ENCODE data around the gene IMMP2L. TPM values are rescaled to one million over a fixed set of nuclear protein-coding genes. Genes with fewer than 3 reads are reported as not detected.

The IMMP2L gene
- total RNA-seq, 1 donor from 2014 or later: 16.7 TPM

DNA sequence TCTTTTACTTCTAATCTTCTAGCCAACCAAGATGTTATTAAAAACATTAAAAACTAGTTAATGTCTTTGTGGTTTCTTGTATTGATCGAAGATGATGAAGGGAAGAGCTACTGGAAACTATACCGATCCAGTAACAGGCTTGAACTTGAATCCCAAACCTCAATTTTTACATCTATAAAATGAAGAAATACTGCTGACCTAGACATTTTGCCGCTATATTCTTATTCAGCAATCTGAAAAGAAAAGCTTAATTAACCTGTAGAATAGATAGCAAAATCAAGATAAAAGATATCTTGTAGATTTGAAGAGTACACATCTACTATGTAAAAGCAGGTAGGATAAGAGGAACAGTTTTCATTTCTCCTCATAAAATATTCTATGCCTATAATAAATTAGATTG, 797.4 kb downstream of the IMMP2L start:
- intact Hi-C loops (cut with micrococcal nuclease): no loop called here
- Mint-ChIP-seq H3K4me1 (no peaks in the 10 kb centered on the region), H3K27ac (no peak overlapping the region), H3K9me3 (no peaks in the 10 kb centered on the region), H3K27me3 (peaks cover 1% of the 10 kb centered on the region), H3K36me3 (ENCODE audit: low read depth) (no peaks in the 10 kb centered on the region), H3K4me3 (no peak overlapping the region)
- no peak for DNase-seq

DNA sequence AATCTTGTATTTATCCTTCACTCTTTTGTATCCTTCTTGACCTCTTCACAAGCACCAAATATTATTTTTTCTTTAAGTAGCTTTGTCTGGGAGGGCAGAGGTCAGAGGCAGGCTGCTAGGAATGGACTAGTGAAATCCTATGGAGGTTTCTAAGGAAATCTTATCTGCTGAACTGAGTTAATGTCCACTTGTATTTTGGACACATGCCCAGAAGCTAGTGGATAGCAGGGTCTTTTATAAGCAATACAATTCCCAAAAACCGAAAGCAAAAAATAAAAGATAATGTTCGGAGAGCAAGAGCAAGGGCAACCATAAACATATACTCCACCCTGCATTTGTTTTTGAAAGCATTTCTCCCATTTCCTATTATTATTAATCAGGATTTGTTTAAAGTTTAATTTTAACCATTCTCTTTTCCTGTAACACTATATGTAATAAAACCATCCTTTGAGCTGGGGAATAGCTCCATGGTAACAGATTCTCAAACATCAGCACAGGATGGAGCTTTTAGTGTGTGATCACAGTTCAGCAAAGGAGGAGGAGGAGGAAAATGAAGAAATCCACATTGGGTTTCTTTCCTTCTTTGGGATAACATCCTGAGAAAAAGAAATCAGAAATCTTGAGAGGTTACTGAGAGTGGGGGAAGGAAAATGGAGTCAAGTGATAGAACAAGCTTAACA, 799.6 kb downstream of the IMMP2L start:
- Mint-ChIP-seq H3K4me3 (no peak overlapping the region), H3K27ac (no peak overlapping the region)

DNA sequence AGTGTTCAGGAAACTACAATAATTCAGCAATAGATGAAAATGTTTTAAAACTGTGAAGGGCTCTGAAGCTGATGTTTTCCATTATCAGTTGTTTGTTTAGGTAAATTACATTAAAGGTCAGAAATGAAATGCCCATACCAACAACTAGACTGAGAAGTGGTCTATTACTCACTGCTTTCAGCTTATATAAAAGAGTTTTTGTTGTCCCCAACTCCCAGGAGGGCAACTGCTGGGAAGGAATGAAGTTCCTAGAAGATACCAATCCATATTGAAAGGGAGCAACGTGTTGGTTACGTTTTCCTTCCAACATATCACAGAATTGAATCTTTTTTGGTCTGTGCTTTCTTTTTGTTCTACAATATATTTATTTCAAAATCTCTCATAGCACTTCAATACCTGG, 802.0 kb downstream of the IMMP2L start:
- Mint-ChIP-seq H3K36me3 (ENCODE audit: low read depth) (no peaks in the 10 kb centered on the region), H3K4me1 (no peaks in the 10 kb centered on the region), H3K9me3 (peaks cover 5% of the 10 kb centered on the region), H3K27ac (no peak overlapping the region), H3K4me3 (no peak overlapping the region), H3K27me3 (peaks cover 1% of the 10 kb centered on the region)
- intact Hi-C loops (cut with micrococcal nuclease): no loop called here
- no peak for DNase-seq

More for the DNA sequence above, 799.6 kb downstream of the IMMP2L start:
- H3K4me1 Mint-ChIP-seq: no peaks in the 10 kb centered on the region
- H3K9me3 Mint-ChIP-seq: no peaks in the 10 kb centered on the region
- no peak for DNase-seq
- H3K27me3 Mint-ChIP-seq: peaks cover 1% of the 10 kb centered on the region
- H3K36me3 Mint-ChIP-seq (ENCODE audit: low read depth): no peaks in the 10 kb centered on the region
- intact Hi-C loops (cut with micrococcal nuclease): no loop called here

DNA sequence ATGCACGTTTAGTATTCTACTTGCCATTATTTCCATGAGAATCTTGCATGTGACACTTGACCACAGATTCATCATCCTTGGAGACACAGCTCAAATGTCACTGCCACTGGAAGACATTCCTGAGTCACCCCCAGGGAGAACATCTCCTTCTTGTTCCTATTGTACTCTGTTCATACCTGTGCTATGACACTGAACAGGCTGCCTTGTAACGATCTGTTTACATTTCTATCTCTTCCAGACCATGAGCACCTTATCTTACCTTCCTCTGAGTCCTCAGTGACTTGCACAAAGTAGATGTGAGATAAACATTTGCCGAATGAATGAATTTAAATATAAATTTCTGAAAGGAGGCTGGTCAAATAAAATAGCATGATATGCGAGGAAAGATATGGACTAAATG, 803.2 kb downstream of the IMMP2L start:
- H3K27me3 Mint-ChIP-seq: peaks cover 1% of the 10 kb centered on the region
- intact Hi-C loops (cut with micrococcal nuclease): no loop called here
- no peak overlapping the region for H3K4me3 Mint-ChIP-seq
- peaks cover 5% of the 10 kb centered on the region for H3K9me3 Mint-ChIP-seq
- no peak for DNase-seq
- no peaks in the 10 kb centered on the region for H3K4me1 Mint-ChIP-seq
- no peak overlapping the region for H3K27ac Mint-ChIP-seq
- no peaks in the 10 kb centered on the region for H3K36me3 Mint-ChIP-seq (ENCODE audit: low read depth)

DNA sequence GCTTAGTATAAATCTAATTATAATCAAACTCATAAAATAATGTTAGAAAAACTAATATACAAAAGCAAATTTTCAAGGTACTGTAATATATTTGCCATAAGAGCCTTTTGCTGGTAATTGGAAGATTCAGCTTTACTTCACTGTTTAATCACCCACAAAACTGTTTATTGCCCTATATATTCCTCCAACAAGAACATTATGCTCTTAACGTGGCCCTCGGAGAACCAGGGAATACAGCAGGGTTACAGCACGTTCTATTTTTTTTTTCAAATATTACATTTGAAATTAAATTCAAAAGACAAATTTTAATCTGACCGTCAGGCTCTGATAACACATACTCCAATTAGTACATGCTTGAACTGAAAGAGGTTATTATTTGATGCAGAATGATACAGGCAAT, 807.6 kb downstream of the IMMP2L start:
- Mint-ChIP-seq H3K9me3 (peaks cover 5% of the 10 kb centered on the region), H3K4me3 (no peak overlapping the region)

DNA sequence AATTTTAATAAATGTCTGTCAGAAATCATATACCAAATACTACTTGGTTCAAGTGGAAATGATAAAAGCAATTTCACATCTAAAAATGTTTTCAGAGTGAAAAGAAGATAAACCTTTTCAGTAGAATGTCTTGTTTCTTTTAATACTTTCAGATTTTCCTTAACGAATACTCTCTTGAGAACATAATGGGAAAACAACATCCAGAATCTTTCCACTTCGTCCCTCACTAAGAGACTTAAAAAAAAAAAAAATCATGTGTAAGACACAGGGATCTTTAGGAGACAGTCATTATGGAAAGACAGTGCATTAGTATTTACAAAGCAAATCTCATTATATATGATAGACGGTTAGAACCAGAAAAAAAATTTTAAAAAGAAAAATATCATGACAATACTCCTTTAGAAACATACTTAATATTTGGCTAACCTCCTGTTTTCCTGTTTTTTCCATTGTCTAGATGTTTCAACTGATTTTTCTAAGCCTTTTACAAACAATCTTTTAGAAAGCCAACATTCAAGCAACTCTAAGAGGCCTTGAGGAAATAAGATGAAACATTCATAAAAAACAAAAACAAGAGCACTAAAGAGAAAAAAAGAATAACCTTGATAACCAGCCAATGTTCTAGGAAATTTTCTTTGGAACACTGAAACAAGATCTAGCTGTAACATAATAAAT, 811.2 kb downstream of the IMMP2L start:
- H3K4me3 Mint-ChIP-seq: no peak overlapping the region
- no peaks in the 10 kb centered on the region for H3K36me3 Mint-ChIP-seq (ENCODE audit: low read depth)
- intact Hi-C loops (cut with micrococcal nuclease): no loop called here

More for the DNA sequence above, 807.6 kb downstream of the IMMP2L start:
- no peaks in the 10 kb centered on the region for H3K4me1 Mint-ChIP-seq
- H3K27me3 Mint-ChIP-seq: no peaks in the 10 kb centered on the region
- no peaks in the 10 kb centered on the region for H3K36me3 Mint-ChIP-seq (ENCODE audit: low read depth)
- intact Hi-C loops (cut with micrococcal nuclease): no loop called here
- no peak for DNase-seq
- H3K27ac Mint-ChIP-seq: no peak overlapping the region

DNA sequence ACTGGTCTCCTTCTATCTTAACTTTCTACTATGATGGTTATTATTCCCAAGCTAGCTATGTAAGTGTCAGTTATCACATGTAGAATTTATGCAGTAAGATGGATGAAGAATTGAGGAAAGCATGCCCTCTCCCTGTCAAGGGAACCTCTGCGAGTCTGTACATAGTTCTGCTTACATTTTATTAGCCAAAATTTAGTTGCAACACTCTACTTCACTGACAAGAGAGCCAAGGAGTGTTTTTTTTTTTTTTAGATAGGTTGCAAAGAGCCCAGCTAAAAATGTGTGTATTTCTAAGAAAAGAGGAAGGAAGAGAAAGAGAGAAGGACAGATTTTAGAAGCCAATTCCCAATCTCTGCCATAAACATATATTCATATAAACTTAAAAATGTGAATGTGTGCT, 829.1 kb downstream of the IMMP2L start:
- H3K4me3 Mint-ChIP-seq: no peak overlapping the region
- peaks cover 2% of the 10 kb centered on the region for H3K4me1 Mint-ChIP-seq
- H3K36me3 Mint-ChIP-seq (ENCODE audit: low read depth): peaks cover 5% of the 10 kb centered on the region
- H3K9me3 Mint-ChIP-seq: peaks cover 9% of the 10 kb centered on the region
- H3K27me3 Mint-ChIP-seq: peaks cover 2% of the 10 kb centered on the region
- intact Hi-C loops (cut with micrococcal nuclease): no loop called here
- H3K27ac Mint-ChIP-seq: no peak overlapping the region
- DNase-seq: no peak

More for the DNA sequence above, 811.2 kb downstream of the IMMP2L start:
- H3K9me3 Mint-ChIP-seq: peaks cover 24% of the 10 kb centered on the region
- no peak overlapping the region for H3K27ac Mint-ChIP-seq
- no peaks in the 10 kb centered on the region for H3K4me1 Mint-ChIP-seq
- no peaks in the 10 kb centered on the region for H3K27me3 Mint-ChIP-seq
- no peak for DNase-seq

DNA sequence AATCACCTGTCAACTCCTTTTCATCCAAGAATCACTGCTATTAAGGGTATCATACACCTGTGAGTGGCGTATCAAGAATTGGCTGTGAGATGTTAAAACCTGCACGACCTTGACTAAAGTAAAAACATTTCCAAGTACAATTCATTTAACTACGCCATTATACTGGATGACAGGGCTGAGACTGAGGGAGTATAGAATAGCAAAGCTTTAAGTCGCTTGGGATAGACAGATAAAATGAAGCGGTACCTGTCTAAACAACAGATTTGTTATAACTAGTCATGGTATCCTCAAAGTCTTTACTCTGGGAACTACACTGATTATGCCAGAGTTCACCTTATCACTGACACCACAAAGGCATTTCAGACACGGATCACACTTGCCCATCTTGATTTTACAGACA, 837.5 kb downstream of the IMMP2L start:
- Mint-ChIP-seq H3K27me3 (peaks cover 7% of the 10 kb centered on the region), H3K4me1 (no peaks in the 10 kb centered on the region), H3K36me3 (ENCODE audit: low read depth) (peaks cover 1% of the 10 kb centered on the region), H3K27ac (no peak overlapping the region), H3K4me3 (no peak overlapping the region), H3K9me3 (peaks cover 10% of the 10 kb centered on the region)
- intact Hi-C loops (cut with micrococcal nuclease): no loop called here
- DNase-seq: peak; percentile 16

DNA sequence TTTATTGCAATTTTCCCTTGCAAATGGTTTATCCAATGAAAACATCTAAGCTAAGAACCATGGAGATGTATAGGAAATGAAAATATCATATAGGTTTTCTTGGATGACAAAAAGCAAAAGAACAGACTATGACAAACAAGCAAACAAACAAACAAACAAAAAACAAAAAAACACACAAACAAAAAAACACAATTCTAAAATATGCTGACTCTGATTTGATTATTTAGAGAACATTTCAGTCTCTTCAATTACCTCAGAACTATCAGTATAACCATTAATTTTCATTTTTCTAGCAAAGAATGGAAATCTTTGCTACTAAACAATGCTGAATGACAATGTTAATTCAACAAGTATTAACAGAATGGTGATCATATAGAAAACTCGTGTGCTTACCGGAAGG, 840.9 kb downstream of the IMMP2L start:
- DNase-seq: no peak
- peaks cover 4% of the 10 kb centered on the region for H3K27me3 Mint-ChIP-seq
- H3K9me3 Mint-ChIP-seq: peaks cover 24% of the 10 kb centered on the region
- H3K27ac Mint-ChIP-seq: no peak overlapping the region
- intact Hi-C loops (cut with micrococcal nuclease): no loop called here
- H3K4me3 Mint-ChIP-seq: no peak overlapping the region
- H3K4me1 Mint-ChIP-seq: peaks cover 2% of the 10 kb centered on the region
- H3K36me3 Mint-ChIP-seq (ENCODE audit: low read depth): no peaks in the 10 kb centered on the region

DNA sequence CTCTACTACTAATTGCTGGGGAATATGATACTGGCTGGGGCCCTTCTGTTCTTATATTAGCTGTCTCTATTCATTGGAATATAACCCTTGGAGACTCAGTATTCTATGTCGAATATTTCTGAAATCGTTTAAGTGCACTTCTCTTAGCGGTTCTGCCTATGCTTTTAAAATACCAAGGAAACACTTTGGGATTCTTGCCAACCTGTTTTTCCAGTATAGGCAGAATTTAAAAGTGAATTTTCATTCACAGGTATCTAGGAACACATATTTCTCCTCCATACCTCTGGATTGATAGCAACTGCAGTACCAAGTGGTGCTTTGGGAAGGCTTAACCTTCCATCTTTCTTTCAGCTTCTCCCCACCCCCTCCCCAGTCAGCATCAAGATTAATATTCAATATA, 841.7 kb downstream of the IMMP2L start:
- Mint-ChIP-seq H3K36me3 (ENCODE audit: low read depth) (no peaks in the 10 kb centered on the region), H3K27ac (no peak overlapping the region), H3K27me3 (peaks cover 4% of the 10 kb centered on the region), H3K4me1 (peaks cover 2% of the 10 kb centered on the region), H3K4me3 (no peak overlapping the region), H3K9me3 (peaks cover 24% of the 10 kb centered on the region)
- intact Hi-C loops (cut with micrococcal nuclease): no loop called here
- no peak for DNase-seq

DNA sequence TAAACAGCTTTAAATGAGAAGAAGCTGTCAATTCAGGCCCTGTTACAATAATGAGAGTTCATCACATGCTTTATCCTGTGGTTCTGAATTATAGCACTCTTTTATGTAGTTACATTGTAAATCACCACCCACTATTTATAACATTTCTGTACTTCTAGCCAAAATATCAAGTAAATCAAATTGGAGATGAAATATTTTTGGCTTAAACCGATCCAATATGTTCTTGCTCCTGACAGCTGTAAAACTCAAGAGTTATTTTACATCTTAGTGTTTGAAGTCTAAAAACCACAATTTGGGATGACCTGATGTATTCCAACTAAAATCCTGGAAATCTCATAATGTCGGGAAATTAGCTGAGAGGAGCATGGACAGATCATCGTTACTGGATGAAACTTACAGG, 842.6 kb downstream of the IMMP2L start:
- Mint-ChIP-seq H3K4me3 (no peak overlapping the region), H3K36me3 (ENCODE audit: low read depth) (no peaks in the 10 kb centered on the region), H3K9me3 (peaks cover 24% of the 10 kb centered on the region), H3K27ac (no peak overlapping the region), H3K27me3 (peaks cover 7% of the 10 kb centered on the region), H3K4me1 (peaks cover 4% of the 10 kb centered on the region)
- intact Hi-C loops (cut with micrococcal nuclease): no loop called here
- no peak for DNase-seq

DNA sequence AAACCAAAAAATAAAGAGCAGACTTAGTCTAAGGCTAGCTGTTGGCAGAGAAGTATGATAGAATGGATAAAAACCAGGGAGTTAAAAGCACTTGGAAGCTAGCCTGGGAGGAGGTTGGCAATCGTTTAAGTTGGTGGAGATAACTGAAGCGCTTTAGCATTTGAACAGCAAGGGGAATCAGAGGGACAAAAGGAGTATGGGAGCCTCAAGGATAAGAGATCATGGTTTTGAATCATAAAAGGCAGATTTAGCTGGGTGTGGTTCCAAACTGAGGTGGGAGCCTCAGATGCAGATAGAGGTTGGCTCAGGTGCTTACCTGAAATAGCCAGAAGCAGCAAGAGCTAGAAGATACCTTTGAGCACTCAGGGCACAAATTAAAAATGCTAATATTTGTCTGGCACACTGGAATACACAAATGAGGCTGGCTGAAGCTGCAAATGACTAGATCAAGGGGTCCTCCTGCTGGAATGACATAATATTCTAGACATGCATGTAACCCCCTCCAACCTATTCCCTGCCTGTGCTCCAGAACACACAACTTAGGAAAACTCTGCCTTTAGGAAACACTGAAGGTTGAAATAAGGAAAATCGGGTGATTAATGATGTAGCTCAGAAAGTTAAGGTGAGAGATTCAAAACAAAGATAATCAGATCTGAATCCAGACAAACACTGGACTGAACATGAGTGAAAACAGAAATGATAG, 843.6 kb downstream of the IMMP2L start:
- Mint-ChIP-seq H3K27me3 (peaks cover 7% of the 10 kb centered on the region), H3K27ac (no peak overlapping the region), H3K9me3 (peaks cover 28% of the 10 kb centered on the region), H3K4me3 (no peak overlapping the region), H3K36me3 (ENCODE audit: low read depth) (no peaks in the 10 kb centered on the region), H3K4me1 (peaks cover 4% of the 10 kb centered on the region)
- intact Hi-C loops (cut with micrococcal nuclease): no loop called here
- DNase-seq: no peak

DNA sequence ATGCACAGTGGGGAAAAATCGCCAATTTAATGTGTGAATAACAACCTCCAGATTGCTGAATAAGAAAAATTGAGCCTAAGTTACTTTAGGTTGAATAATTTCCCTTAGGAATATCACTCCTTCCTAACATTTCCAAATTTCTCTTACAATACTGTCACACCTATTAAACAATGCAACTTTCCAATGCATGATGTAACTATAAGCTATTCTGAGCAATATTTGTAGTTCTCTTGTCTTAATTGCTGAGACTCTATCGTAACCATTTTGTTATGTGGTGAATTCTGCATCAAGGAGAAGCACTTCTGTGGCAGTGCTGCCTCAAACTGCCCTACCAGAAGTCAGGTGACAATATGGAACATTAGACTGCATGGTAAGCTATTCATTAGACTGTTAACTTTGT, 858.1 kb downstream of the IMMP2L start:
- no peaks in the 10 kb centered on the region for H3K4me1 Mint-ChIP-seq
- DNase-seq: no peak
- no peak overlapping the region for H3K4me3 Mint-ChIP-seq
- peaks cover 4% of the 10 kb centered on the region for H3K9me3 Mint-ChIP-seq
- H3K27ac Mint-ChIP-seq: no peak overlapping the region
- intact Hi-C loops (cut with micrococcal nuclease): no loop called here
- H3K27me3 Mint-ChIP-seq: no peaks in the 10 kb centered on the region
- no peaks in the 10 kb centered on the region for H3K36me3 Mint-ChIP-seq (ENCODE audit: low read depth)

DNA sequence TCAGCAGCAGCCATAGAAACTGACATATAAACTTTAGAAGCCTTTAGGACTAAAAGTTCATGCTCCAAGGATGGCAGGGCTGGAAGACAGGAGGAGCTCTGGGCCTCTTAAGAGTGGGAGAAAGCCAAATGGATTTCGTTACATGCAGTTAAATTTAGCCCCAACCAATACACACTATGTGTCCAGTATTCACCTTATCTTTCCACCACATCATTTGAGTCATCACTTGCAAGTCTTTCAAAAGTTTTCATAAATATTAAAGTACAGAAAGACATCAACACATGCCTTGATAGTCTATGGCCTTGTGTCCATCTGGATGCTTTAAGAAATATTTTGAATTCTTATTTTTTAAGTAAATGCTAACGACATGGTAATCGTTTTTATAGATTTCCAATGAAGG, 863.7 kb downstream of the IMMP2L start:
- Mint-ChIP-seq H3K36me3 (ENCODE audit: low read depth) (no peaks in the 10 kb centered on the region), H3K4me1 (no peaks in the 10 kb centered on the region), H3K27ac (no peak overlapping the region), H3K27me3 (no peaks in the 10 kb centered on the region), H3K4me3 (no peak overlapping the region), H3K9me3 (no peaks in the 10 kb centered on the region)
- intact Hi-C loops (cut with micrococcal nuclease): no loop called here
- DNase-seq: no peak

Measured in activated CD4-positive, alpha-beta T cell treated with anti-CD3 and anti-CD28 coated beads, Interleukin-2, amount 10 ng/mL, durations not matched to agents 24 days and 14 days (primary cell).